Muscle of arm (tissue), 14 donors: ENCODE measurements around the gene ZNF160. TPM values are rescaled to one million over a fixed set of nuclear protein-coding genes. Genes with fewer than 3 reads are reported as not detected.
"Not testable (repeated sequence)": the region's sequence is repeated elsewhere in the genome, so short reads cannot be mapped to it uniquely, and the experiment has no call there.

Experiments used
- DNase-seq: peaks from one replicate; pipeline ENCODE4 v3.0.0-alpha.2; 2013
- long read RNA-seq, 11 donors: transcript quantifications; one replicate each; lab custom pipeline, GENCODE V29; 2026
- polyA plus RNA-seq, 12 donors: library from polyadenylated mRNA; unstranded; fragments of 120-200 nt; gene quantifications; one replicate each; pipeline ENCODE4 v1.2.1, GENCODE V29; 2013; ENCODE audit not compliant: insufficient read length in 12 of 12

The ZNF160 gene
- 10 to 100 TPM in 11 of 12 donors, not detected in 1; 17.1 to 42.4 (median 25.0) TPM for polyA plus RNA-seq
- long read RNA-seq, donor 1, full-length matches to known transcripts: 11 of 11 reads
- long read RNA-seq, donor 1, partial matches to known transcripts: 0 of 11 reads
- long read RNA-seq, donor 1, other reads (novel, unspliced or antisense): 0 of 11 reads
- long read RNA-seq, donor 2, full-length matches to known transcripts: 8 of 8 reads
- long read RNA-seq, donor 2, partial matches to known transcripts: 0 of 8 reads
- long read RNA-seq, donor 2, other reads (novel, unspliced or antisense): 0 of 8 reads
- long read RNA-seq, donor 3: 0 reads
- long read RNA-seq, donor 4, full-length matches to known transcripts: 1 of 1 reads
- long read RNA-seq, donor 4, partial matches to known transcripts: 0 of 1 reads
- long read RNA-seq, donor 4, other reads (novel, unspliced or antisense): 0 of 1 reads
- long read RNA-seq, donor 5, full-length matches to known transcripts: 7 of 7 reads
- long read RNA-seq, donor 5, partial matches to known transcripts: 0 of 7 reads
- long read RNA-seq, donor 5, other reads (novel, unspliced or antisense): 0 of 7 reads
- long read RNA-seq, donor 6, full-length matches to known transcripts: 4 of 4 reads
- long read RNA-seq, donor 6, partial matches to known transcripts: 0 of 4 reads
- long read RNA-seq, donor 6, other reads (novel, unspliced or antisense): 0 of 4 reads
- long read RNA-seq, donor 7, full-length matches to known transcripts: 1 of 1 reads
- long read RNA-seq, donor 7, partial matches to known transcripts: 0 of 1 reads
- long read RNA-seq, donor 7, other reads (novel, unspliced or antisense): 0 of 1 reads
- long read RNA-seq, donor 8, full-length matches to known transcripts: 6 of 6 reads
- long read RNA-seq, donor 8, partial matches to known transcripts: 0 of 6 reads
- long read RNA-seq, donor 8, other reads (novel, unspliced or antisense): 0 of 6 reads
- long read RNA-seq, donor 9, full-length matches to known transcripts: 1 of 1 reads
- long read RNA-seq, donor 9, partial matches to known transcripts: 0 of 1 reads
- long read RNA-seq, donor 9, other reads (novel, unspliced or antisense): 0 of 1 reads
- long read RNA-seq, donor 10, full-length matches to known transcripts: 7 of 7 reads
- long read RNA-seq, donor 10, partial matches to known transcripts: 0 of 7 reads
- long read RNA-seq, donor 10, other reads (novel, unspliced or antisense): 0 of 7 reads
- long read RNA-seq, donor 11, full-length matches to known transcripts: 4 of 4 reads
- long read RNA-seq, donor 11, partial matches to known transcripts: 0 of 4 reads
- long read RNA-seq, donor 11, other reads (novel, unspliced or antisense): 0 of 4 reads

- DNase-seq: peak; percentile 99
These were observed at the start of gene ZNF160 for GRCh38 chr19:53103234-53104203. Gene ZNF160, minus strand, starts transcription at chr19:53103422. Its CDS starts 17,146 bp downstream, at chr19:53086276.

DNA sequence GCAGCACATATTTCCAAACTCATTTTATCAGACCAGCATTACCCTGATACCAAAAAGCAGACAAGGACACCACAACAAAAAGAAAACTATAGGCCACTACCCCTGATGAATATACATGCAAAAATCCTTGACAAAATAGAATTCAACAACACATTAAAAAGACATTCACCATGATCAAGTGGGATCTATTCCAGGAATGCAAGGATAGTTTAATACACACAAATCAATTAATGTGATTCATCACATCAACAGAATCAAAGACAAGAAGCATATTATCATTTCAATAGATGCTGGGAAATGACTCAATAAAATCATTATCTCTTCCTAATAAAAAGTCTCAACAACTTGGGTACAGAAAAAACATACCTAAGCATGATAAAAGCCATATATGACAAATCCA lies 44.4 kb upstream of the ZNF160 start:
- no peak for DNase-seq

- no peak for DNase-seq
These were observed 37.1 kb upstream of the ZNF160 start for GRCh38 chr19:53140351-53140750.

DNA sequence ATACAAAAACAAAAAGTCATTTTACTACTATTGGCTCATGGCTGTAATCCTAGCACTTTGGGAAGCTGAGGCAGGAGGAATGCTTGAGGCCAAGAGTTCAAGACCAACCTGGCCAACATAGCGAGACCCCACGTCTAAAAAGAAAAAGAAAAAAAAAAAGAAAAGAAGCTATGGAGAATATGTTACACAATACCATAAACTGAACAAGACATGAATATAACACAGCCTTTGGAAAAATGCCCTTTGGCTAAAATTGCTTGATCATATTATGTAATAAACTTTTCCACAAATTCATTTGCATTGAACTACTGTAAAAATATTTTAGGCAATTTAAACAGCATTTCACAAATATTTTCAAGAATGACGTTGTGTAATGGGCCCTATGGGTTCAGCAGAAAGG lies 33.2 kb upstream of the ZNF160 start:
- DNase-seq: no peak

- peak; percentile 88 for DNase-seq
These were observed 29.1 kb upstream of the ZNF160 start, which contains the start of gene ZNF415 for GRCh38 chr19:53132141-53132991. Gene ZNF415, minus strand, starts transcription at chr19:53132910. Its CDS starts 10,234 bp downstream, at chr19:53122676.

GRCh38 chr19:53131727-53132126 lies 28.5 kb upstream of the ZNF160 start:
- no peak for DNase-seq

DNA sequence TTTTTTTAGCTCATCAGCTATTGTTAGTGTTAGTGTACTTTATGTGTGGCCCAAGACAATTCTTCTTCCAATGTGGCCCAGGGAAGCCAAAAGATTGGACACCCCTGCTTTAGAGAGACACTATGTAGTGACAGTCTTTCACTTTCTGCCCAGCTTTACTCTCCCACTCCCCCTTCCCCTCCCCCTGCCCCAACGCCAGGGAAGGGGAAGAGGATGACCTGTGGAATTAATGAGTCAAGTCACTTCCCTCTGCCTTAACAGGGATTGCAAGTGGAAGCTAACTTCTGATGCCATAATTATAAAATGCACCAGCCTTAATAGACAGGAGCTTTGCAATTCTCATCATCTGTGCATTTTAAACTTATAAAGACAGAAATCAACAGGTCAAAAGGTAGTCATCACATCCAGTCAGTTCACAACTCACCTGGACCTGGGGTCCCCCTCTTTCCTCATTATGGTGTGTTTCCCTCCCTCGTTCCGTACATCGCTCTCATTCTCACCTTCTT lies 27.9 kb upstream of the ZNF160 start:
- DNase-seq: no peak

- DNase-seq: no peak
These were observed 27.3 kb upstream of the ZNF160 start for GRCh38 chr19:53130506-53130905.

GRCh38 chr19:53126733-53127526 lies 23.7 kb upstream of the ZNF160 start:
- not testable (repeated sequence) for DNase-seq

DNA sequence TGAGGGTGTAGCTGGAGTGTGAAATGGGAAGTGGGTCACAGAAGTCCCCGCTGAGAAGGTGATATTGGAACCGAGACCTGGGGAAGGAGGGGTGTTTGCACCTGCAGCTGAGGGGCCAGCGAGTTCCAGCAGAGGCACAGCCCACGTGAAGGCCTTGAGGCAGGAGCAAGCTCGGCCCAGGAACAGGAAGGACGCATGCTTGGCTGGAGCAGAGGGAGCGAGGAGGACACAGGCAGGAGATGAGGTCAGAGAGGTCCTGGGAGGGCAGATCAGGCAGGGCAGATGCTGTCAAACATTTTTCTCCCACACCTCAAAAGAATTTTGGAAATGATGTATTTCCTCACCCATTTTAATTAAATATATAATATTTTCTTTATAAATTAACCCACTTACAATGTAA lies 20.2 kb upstream of the ZNF160 start:
- no peak for DNase-seq

- DNase-seq: no peak
These were observed 9.1 kb upstream of the ZNF160 start for GRCh38 chr19:53112286-53112685.

- DNase-seq: no peak
These were observed 6.3 kb upstream of the ZNF160 start for GRCh38 chr19:53109527-53109926.

DNA sequence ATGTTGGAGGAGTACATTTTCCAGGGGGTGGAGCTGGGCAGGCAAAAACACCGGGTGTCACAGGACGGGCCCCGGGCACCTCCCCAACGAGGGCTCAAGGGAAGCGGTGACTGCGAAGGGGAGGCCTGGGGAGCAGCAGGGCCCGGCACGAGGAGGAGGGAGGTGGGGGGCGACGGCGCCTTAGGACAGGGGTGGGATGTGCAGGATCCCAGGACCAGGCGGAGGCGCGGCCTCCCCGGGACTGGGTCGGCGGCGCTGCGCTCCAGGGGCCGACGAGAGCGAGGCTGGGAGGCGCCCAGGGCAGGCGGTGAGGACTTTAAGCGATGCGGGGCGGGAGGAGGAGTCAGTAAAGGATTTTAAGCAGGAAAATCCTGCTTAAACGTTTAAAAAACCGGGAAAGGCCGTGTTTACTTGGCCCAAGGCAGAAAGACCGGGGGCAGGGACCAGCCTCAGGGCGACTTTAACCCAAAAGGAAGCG lies 427 bp downstream of the ZNF160 start:
- no peak for DNase-seq

DNA sequence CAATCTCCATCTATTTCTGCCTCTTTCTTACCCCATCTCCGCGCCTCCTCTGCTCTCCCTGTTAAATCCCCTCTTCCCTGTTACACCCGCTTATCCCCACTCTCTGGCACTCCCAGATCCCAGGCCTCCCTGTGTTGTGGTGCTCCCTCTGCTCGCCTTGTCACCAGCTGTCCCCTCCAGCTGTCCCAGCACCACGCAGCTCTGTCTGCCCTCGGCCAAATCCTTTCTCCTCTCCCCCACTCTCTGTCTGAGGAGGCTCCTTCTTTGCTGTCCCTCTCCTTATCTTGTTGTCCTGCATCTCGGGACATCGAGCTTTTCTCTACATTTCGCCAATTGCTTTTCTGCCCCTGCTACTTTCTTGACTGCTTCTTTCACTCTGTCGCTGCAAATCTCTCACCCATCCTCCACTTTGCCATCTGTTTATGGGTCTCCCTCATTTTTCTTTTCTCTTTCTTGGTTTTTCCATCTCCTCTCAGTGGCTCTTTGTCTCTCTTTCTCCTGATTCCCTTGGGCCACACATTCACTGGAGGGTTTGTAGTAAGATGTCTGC lies 941 bp downstream of the ZNF160 start:
- DNase-seq: peak; percentile 15

DNA sequence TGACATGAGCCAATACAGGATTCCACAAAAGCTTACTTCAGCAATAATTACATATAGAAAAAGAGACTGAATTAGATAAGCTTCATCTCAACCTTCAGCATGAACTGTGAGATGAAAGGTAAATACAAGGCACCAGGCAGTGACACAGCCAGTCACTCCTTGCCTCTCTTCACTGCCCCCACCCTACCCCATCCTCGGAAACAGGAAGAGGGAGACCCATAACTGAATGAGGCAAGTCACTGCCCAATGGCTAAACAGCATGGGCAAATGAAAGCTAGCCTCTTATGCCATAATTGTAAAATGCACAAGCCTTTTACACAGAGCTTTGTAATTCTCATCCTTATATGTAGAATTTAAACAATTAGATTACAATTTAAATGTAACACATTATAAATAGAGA lies 1.7 kb downstream of the ZNF160 start:
- DNase-seq: no peak

GRCh38 chr19:53098570-53098969 lies 4.7 kb downstream of the ZNF160 start:
- DNase-seq: not testable (repeated sequence)

DNA sequence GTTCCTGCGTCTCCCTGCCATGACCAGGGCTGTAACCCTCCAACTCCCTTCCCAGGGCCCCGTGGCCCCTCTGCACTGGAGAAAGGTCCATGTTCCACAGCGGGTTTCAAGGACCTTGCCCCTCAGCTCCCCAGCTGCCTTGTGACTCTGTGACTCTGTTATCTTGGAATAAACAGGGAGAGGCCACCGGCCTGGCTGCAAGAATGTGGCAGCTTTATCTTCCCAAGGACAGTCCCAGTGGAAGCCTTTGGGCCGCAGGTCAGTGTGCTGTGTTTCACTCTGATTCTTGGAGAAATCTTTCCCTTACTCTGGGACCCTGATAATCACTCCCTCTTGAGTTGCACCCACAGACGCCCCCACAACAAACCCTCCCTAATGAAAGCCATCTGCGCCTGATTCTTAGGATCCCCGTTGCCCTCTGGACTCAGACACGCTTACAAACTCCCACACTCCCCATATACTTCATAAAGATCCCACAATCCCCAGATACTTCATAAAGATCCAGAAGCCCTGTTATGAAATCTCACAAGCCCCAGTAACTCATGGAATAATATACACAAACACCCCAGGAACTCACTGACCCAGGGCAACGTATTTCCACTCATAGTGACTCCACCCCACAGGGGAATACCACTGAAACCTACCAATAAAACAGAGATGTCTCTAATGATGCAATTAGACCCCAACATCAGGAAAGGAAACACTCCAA lies 6.1 kb downstream of the ZNF160 start:
- not testable (repeated sequence) for DNase-seq
